HG02840 (cell line): ENCODE measurements around the gene MATN1.
A peak's percentile ranks its signal among the peaks of the same experiment; 100 is the strongest.

Experiments used
- ATAC-seq: cut with Tn5 transposase; IDR thresholded peaks from one replicate; pipeline ENCODE4 v1.9.1; 2021; ENCODE audit warnings: mild to moderate bottlenecking, moderate library complexity, moderate number of reproducible peaks; ENCODE audit not compliant: unreplicated experiment, low FRiP score

Gene MATN1

DNA sequence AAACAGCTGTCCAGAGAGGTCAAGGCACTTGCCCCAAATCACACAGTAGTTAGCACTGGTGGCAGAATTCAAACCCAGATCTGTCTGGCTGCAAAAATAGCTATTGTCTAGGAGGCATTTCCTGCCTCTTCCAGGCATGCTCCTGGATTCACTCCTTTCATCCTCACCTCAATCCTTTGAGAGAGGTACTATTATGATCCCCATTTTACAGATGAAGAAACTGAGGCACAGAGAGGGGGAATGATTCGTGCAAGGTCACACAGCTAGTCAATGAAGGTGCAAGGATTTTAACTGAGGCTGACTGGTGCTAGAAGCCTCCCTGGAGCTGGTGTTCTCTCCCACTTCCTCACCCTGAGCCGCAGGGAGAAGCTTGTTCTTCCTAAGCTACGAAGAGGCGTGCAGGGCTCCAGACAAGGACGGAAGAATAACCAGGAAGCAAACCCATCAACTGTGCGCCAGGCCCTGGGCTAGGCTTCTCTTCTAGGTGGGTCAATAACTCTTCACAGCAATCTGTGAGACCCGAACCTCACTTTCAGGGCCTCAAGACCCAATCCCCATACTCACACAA is 34.8 kb upstream of the MATN1 start:
- no peak for ATAC-seq

DNA sequence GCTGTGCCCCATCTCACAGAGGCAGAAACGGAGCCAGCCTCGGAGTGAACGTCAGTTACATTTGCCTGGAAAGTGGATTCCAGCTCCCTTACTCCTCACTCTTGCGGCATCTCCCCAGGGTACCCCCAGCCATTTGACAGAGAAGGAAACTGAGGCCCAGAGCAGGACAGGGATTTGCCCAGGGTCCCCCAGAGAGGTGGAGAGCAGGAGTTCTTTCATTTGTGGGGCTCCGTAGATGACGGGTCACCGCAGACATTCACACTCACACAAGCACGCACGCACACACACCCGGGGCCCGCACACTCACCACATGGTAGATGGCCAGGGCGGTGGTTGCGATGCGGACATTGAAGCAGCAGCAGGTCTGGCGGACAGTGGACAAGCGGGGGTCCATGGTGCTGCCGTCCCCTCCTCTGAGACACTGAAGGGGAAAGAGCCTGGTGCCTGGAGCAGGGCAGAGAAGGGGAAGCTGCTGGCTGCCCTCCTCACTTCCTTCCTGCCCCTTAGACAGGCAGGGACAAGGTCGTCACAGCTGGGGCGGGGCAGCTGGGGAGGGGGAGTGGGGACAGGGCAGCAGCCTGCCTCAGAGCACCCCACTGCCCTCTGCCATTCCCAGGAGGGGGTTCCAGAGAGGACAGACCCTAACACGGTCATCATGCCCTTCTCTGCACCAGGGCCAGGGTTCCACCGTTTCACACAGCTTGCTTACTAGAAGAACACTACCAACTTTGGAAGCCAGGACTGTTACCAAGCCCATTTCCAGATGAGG is 34.2 kb upstream of the MATN1 start, which contains the start of gene LAPTM5:
Gene LAPTM5 (minus strand): TSS at position 423 of the 769 bp plus-strand sequence. CDS start 29 bp downstream, at position 394.
- no peak for ATAC-seq

DNA sequence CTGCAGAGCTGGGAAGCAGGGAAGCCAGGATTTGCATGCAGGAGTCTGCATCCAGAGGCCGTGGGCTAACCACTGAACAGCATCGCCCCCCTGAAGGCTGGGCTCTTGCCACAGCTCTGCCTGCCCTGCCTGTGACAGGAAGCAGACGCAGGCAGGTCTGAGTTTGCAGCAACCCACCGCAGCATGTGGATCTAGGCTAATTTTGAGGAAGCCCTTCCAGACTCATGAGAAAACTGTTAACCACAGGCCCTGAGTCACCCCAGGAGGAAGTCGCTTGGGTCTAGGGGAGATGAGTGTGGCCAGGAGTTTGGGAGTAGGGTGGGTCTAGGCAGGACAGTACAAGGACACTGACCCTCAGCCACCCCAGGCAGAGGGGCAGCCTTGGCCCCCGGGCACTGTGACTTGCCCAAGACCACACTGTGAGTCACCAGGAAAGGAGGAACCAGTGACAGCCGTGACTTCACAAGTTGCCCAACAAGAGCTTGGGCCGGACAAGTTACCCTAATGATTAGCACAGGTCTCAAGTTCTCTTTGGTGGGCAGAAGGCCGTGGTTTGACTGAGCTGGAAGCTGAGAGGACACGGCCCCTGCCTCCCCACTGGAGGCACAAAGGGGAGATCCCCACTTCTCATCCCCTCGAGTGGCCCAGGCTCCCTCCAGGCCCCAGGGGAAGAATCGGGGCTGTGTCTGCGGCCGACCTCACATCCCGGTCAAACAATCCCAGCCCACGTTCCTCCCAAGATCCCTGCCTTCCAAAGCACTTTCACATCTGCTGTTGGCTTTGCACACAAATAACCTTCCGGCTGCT is 33.4 kb upstream of the MATN1 start:
- ATAC-seq: no peak

GRCh38 chr1:30756206-30756544 is 32.8 kb upstream of the MATN1 start:
- no peak for ATAC-seq

DNA sequence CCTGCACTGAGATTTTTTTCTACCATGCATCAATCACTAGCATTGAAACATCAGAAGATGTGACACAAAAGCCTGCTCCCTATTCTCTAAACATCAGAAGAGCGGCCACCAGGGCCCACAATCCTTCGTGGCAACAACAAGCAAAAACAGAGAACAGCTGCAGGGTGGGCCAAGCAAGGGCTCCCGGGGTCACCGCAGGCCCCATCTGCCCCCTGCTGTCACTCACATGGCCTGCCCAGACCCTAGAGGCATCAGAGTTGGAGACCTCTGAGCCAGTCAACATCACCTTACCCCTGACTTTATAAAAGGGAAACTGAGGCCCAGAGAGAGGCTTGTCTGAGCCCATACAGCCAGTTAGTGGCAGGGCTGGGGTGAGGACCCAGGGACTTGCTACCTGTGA is 32.4 kb upstream of the MATN1 start:
- ATAC-seq: no peak

DNA sequence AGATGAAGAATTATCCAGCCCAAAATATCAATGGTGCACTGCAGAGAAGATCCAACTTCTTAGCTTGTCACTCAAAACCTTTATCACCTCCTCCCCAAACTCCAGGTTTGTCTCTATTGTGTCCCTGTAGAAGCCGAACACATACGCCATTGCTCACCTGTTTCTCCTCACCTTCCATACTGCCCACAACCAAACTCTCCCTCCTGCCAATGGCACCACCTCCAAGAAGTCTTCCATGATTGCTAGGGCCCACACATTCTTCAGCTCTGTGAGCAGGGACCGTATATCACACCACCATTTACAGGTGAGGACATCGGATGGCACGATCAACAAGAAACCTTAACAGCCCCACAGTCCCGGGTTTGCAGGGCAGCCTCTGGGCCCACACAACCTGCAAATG is 31.9 kb upstream of the MATN1 start:
- ATAC-seq: no peak

GRCh38 chr1:30754684-30755171 is 31.3 kb upstream of the MATN1 start:
- peak; percentile 49 for ATAC-seq

DNA sequence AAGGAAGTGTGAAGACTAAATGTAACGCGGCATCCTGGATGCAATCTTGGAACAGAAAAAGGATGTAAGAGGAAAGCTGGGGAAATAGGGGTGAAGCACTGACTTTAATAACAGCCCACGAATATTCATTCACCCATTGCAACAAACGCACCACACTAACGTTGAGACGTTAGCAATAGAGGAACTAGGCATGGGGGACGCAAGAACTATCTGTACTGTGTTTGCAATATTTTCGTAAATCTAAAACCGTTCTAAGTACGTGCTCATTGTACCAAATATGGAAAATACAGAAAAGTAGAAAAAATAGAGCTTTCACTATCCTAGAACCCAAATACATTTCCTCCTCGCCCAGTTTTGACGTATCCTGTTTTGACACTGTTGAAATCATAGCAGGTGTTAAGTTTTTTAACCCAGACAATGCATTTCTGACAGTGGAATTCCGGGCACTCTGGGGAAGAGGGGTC is 30.3 kb upstream of the MATN1 start:
- no peak for ATAC-seq

DNA sequence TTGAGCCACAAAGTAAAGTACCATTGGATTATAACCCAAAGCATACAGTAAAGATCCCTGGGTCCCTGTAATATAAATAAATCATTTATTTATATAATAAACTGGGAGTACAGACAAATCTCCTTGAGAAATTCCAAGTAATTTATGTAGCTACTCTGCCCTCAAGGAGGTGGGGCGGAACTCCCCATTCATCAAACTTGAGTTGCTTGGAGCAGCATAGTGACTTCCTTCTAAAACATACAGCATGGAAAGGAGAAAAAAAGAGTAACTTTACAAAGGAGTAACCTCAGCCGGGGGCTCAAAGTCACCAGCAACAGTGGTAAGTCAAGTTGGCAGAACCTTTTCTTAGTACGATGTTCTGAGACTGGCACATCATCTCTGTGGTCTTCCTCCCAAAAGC is 29.7 kb upstream of the MATN1 start:
- ATAC-seq: no peak

GRCh38 chr1:30752651-30752908 is 29.2 kb upstream of the MATN1 start:
- no peak for ATAC-seq

- no peak for ATAC-seq
Observed at GRCh38 chr1:30751830-30752650, 28.7 kb upstream of the MATN1 start.

DNA sequence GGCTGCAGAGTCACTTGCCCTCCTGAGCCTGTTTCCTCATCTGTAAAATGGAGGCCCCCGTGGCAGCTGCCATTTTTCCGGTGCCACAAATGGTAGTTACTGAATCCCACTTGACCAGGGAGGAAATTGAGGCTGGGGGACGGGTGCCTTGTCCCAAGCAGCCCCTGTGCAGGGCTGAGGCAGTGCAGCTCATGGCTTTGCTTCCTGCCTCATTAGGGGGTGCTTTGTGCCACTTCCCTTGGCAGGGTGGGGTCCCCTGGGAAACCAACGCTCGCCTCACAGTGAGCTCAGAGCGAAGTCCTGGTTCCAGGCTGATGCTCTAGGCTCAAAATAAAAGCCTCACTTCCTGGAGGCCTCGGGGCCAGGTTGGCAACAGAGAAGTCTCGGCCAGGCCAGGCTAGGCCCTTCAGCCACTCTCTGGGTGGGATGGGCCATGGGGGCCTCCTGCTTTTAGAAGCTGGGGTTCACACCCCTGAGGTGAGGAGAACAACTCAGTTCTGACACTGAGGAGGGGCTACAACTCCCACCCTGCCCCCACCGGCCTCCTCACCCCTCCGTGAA is 27.4 kb upstream of the MATN1 start:
- no peak for ATAC-seq

DNA sequence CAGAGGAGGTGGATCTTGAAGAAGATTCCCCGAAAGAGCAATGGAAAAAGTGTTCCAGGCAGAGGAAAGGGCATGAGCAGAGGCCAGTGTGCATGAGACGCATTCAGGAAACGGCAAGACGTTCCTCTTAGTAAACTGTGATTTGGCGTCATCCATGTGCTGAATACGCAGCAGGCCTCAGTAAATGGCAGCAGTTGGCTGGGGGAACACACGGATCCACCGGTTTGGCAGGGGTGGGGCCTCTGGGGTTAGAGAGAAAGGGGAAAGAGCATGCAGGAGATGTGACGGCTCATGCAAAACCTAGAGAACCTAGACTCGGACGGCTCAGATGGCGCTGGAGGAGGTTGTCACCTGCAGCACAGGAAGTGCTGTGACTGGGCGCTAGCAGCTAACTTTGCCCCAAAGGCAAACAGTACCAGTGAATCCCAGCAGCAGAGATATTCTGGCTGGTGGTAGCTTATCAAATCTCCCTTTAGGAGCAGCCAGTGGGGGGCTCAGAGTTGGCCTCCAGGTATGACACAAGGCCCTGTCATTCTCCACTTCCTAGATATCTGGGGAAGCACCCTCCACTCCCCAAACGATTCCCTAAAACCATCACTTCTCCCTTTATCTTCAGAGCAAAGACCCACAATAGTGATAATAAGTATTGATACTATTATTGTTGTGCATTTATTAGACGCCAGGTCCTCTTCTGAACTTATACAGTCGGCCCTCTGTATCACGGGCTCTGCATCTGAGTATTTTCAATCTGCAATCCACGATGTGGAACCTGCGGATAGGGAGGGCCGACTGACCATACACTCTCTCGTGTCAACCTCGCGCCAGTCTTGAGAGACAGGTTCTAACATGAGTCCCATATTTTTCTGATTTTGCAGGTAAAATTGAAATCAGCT is 26.6 kb upstream of the MATN1 start:
- ATAC-seq: no peak

GRCh38 chr1:30748699-30749401 is 25.5 kb upstream of the MATN1 start:
- no peak for ATAC-seq

- ATAC-seq: no peak
Observed at GRCh38 chr1:30748098-30748698, 24.8 kb upstream of the MATN1 start.

DNA sequence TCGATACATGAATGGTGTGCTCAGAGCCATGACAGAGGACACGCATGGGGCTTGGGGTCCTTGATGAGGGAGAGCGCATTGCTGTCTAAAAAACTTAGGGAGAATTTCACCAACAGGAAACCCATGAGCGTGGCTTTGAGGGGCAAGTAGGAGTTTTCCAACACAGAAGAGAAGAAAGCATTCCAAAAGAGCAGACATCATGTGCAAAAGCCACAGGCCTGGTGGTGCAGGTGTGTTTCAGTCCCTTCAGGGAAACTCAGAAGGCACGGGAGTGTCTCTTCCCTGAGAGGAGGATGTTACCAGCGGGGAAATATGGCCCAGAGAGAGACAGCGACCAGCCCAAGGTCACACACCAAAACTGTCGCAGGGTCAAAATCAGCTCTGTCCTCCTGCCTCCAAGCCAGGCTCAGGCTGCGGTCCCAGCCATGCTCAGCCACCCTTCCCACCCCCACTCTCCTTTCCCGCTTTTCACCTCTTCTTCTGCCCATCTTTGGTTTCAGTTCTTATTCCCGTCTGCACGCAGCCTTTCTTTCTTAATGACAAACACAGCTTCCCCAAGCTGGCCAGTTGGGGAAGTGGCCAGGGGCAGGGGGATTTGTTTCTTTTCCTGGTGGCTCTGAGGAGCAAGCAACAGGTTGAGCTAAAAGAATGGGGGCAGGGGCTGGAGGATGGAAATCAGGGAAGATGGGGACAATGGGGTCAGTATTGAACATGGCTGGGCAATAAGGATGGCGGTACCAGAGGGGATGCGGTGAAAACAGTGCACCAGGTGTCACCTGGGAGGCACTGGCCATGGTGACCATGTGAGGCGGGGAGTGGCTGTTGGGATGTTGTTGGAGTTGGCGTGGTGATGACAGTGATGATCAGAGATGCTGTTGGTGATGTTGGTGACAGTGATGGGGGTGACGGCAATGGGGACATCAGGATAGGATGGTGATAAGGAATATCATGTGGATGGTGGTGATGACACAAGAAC is 23.9 kb upstream of the MATN1 start:
- ATAC-seq: no peak
